A673 (cell line): ENCODE measurements around the gene CTF1. TPM values are rescaled to one million over a fixed set of nuclear protein-coding genes. Genes with fewer than 3 reads are reported as not detected.

ENCODE experiments used
- BruUV-seq: library from RNA; stranded (reverse); fragments of 400-500 nt; replicated peaks from 2 replicates; lab custom pipeline; 2021; lab: Mats Ljungman, UMichigan
- CTCF ChIA-PET: fragments of 300-600 bp; sonication (Branson Sonifier 250); formaldehyde crosslinking; loops from one replicate; lab custom pipeline; 2022; ENCODE audit warnings: antibody characterized with exemption; lab: Charles Lee
- POLR2A ChIA-PET: fragments of 300-600 bp; sonication (Branson Sonifier 250); formaldehyde crosslinking; loops from one replicate; lab custom pipeline; 2022; ENCODE audit warnings: antibody characterized with exemption; ENCODE audit not compliant: low non-redundant PET; lab: Charles Lee
- DNase-seq: peaks from one replicate; pipeline ENCODE4 v3.0.0-alpha.2; 2015; ENCODE audit warnings: low spot score
- H3K27ac ChIP-seq: fragments of 200-600 bp; sonication (generic); 2 replicates; pipeline ENCODE4 v1.5.1; 2016; ENCODE audit warnings: mixed run types, low read depth, mild to moderate bottlenecking, mixed read lengths, antibody characterized with exemption, low read length; ENCODE audit not compliant: poor library complexity, severe bottlenecking
- H3K27me3 ChIP-seq: fragments of 200-600 bp; sonication (generic); replicated peaks from 2 replicates; pipeline ENCODE4 v1.6.1; 2017; ENCODE audit warnings: mixed run types, low read depth, mild to moderate bottlenecking, mixed read lengths, antibody characterized with exemption, low read length; ENCODE audit not compliant: insufficient read depth, poor library complexity
- H3K36me3 ChIP-seq: fragments of 200-600 bp; sonication (generic); 2 replicates; pipeline ENCODE4 v1.6.1; 2016; ENCODE audit warnings: mixed run types, mild to moderate bottlenecking, mixed read lengths, antibody characterized with exemption, low read length; ENCODE audit not compliant: insufficient read depth, poor library complexity, severe bottlenecking
- H3K4me1 ChIP-seq: fragments of 200-600 bp; sonication (generic); 2 replicates; pipeline ENCODE4 v1.6.1; 2017; ENCODE audit warnings: mixed run types, mild to moderate bottlenecking, mixed read lengths, antibody characterized with exemption, low read length; ENCODE audit not compliant: insufficient read depth, poor library complexity, severe bottlenecking
- H3K4me3 ChIP-seq: fragments of 200-600 bp; sonication (generic); 2 replicates; pipeline ENCODE4 v1.5.1; 2016; ENCODE audit warnings: low read depth, mixed run types, mild to moderate bottlenecking, mixed read lengths, low read length; ENCODE audit not compliant: poor library complexity, severe bottlenecking
- H3K9me3 ChIP-seq: fragments of 200-600 bp; sonication (generic); 2 replicates; pipeline ENCODE4 v1.6.1; 2016; ENCODE audit warnings: mixed run types, low read depth, mild to moderate bottlenecking, mixed read lengths, antibody characterized with exemption, low read length; ENCODE audit not compliant: poor library complexity, severe bottlenecking
- CTCF ChIP-seq: fragments of 300-800, 200-600 bp; sonication (generic); conservative IDR thresholded peaks from 2 replicates; pipeline ENCODE4 v1.5.1; 2017; ENCODE audit warnings: low read depth, mild to moderate bottlenecking, antibody characterized with exemption, low read length, moderate library complexity, mixed read lengths
- EZH2 ChIP-seq: fragments of 200-600 bp; sonication (generic); IDR thresholded peaks from 2 replicates; pipeline ENCODE4 v1.6.1; 2017; ENCODE audit warnings: borderline replicate concordance, low read depth, mild to moderate bottlenecking, mixed read lengths, antibody characterized with exemption, low read length; ENCODE audit not compliant: poor library complexity, severe bottlenecking
- intact Hi-C: fragments of 100-400 bp; cut with micrococcal nuclease; formaldehyde crosslinking; loops from one replicate; pipeline ENCODE4 v1.10.0; 2022; ENCODE audit not compliant: unreplicated experiment
- total RNA-seq: library from RNA; stranded (reverse); gene quantifications from 2 replicates; pipeline ENCODE4 v1.2.3, GENCODE V29; 2021

Gene CTF1
- total RNA-seq, 1 experiment from 2014 or later, result 1.4 TPM

- POLR2A ChIA-PET, result no interaction called here
- peak overlapping the region; percentile 85 for H3K4me3 ChIP-seq
- intact Hi-C loops, result loop anchor here (1.0 kb wide), 1 partner anchor 45 kb away; no protein-coding TSS in a partner anchor
- H3K36me3 ChIP-seq, result no peaks in the 10 kb centered on the region
- no peaks in the 10 kb centered on the region for H3K4me1 ChIP-seq
- CTCF ChIA-PET, result interaction anchor here (0.7 kb wide), 1 partner anchor 334 kb away, joined by 9 read pairs; no protein-coding TSS in a partner anchor
- H3K27me3 ChIP-seq, result no peaks in the 10 kb centered on the region
- H3K9me3 ChIP-seq, result no peaks in the 10 kb centered on the region
- TF ChIP-seq CTCF, result no peak
- BruUV-seq, result no TSS peak
- H3K27ac ChIP-seq, result peak overlapping the region; percentile 84
- peak; percentile 30 for DNase-seq
Measured at GRCh38 chr16:30876867-30877266, 19.5 kb upstream of the CTF1 start.

- intact Hi-C loops, result no loop called here
- no peaks in the 10 kb centered on the region for H3K9me3 ChIP-seq
- ChIA-PET POLR2A (no interaction called here), CTCF (no interaction called here)
- no peak overlapping the region for H3K27ac ChIP-seq
- no peaks in the 10 kb centered on the region for H3K27me3 ChIP-seq
- no peak for TF ChIP-seq CTCF
- TF ChIP-seq EZH2, result no peak
- no peak overlapping the region for H3K4me3 ChIP-seq
- BruUV-seq, result no TSS peak
- H3K4me1 ChIP-seq, result no peaks in the 10 kb centered on the region
- peaks cover 5% of the 10 kb centered on the region for H3K36me3 ChIP-seq
- no peak for DNase-seq
Measured at GRCh38 chr16:30882429-30883310, 13.7 kb upstream of the CTF1 start.

GRCh38 chr16:30884760-30885159 lies 11.7 kb upstream of the CTF1 start:
- BruUV-seq, result no TSS peak
- TF ChIP-seq EZH2, result no peak
- no peak for TF ChIP-seq CTCF
- POLR2A ChIA-PET, result no interaction called here
- H3K36me3 ChIP-seq, result peaks cover 15% of the 10 kb centered on the region
- no peaks in the 10 kb centered on the region for H3K4me1 ChIP-seq
- DNase-seq, result no peak
- no peak overlapping the region for H3K4me3 ChIP-seq
- CTCF ChIA-PET, result no interaction called here
- H3K27me3 ChIP-seq, result no peaks in the 10 kb centered on the region
- H3K27ac ChIP-seq, result no peak overlapping the region
- H3K9me3 ChIP-seq, result no peaks in the 10 kb centered on the region
- intact Hi-C loops, result no loop called here
